Thyroid gland (tissue), 4 donors: ENCODE data around the gene CFAP161. TPM values are rescaled to one million over a fixed set of nuclear protein-coding genes. Genes with fewer than 3 reads are reported as not detected.

ENCODE experiments used
- DNase-seq, 2 donors: peaks; one replicate each; pipeline ENCODE4 v3.0.0-alpha.2; 2019
- H3K27ac ChIP-seq, 3 donors: fragments of 200-600 bp; sonication (generic); 1 replicate in 2 of 3; 2 replicates in 1 of 3; pipeline ENCODE4 v1.5.1; 2016 to 2019; ENCODE audit warnings: mild to moderate bottlenecking in 1 of 3, moderate library complexity in 1 of 3
- H3K27me3 ChIP-seq: fragments of 200-600 bp; sonication (generic); one replicate; pipeline ENCODE4 v1.5.1; 2019
- H3K36me3 ChIP-seq, 2 donors: fragments of 200-600 bp; sonication (generic); one replicate each; pipeline ENCODE4 v1.5.1; 2016 to 2019
- H3K4me1 ChIP-seq, 2 donors: fragments of 200-600 bp; sonication (generic); one replicate each; pipeline ENCODE4 v1.5.1; 2017 to 2019
- H3K4me3 ChIP-seq, 3 donors: fragments of 200-600 bp; sonication (generic); replicated peaks in 1 of 3; 1 replicate in 2 of 3; 2 replicates in 1 of 3; pipeline ENCODE4 v1.5.1; 2016; ENCODE audit warnings: mild to moderate bottlenecking in 1 of 3
- H3K9me3 ChIP-seq: fragments of 200-600 bp; sonication (generic); one replicate; pipeline ENCODE4 v1.5.1; 2017
- CTCF ChIP-seq, 6 experiments: fragments of 200-600 bp in 3 of 6; fragments of 450-650 bp in 3 of 6; sonication (generic) in 3 of 6; IDR thresholded peaks; one replicate each; pipeline ENCODE4 v1.5.1; 2016 to 2019; ENCODE audit warnings: antibody characterized with exemption in 6 of 6, mild to moderate bottlenecking in 2 of 6, inconsistent platforms in 1 of 6, moderate library complexity in 1 of 6
- POLR2A ChIP-seq, 2 donors: fragments of 450-650 bp; IDR thresholded peaks; one replicate each; pipeline ENCODE4 v1.6.1; 2017; ENCODE audit warnings: antibody characterized with exemption in 2 of 2, mild to moderate bottlenecking in 2 of 2, moderate library complexity in 1 of 2
- WGBS, 2 donors: methylation state at CpG; one replicate each; pipeline ENCODE4 v1.1.5; 2017; 5-methylcytosine and 5-hydroxymethylcytosine counted together
- intact Hi-C: fragments of 100-400 bp; cut with DNase I; formaldehyde crosslinking; loops from one replicate; pipeline ENCODE4 v1.15.1; 2023
- total RNA-seq, 4 donors: library from RNA; depleted of rRNA; stranded (reverse); fragments of >200 nt; gene quantifications; one replicate each; pipeline ENCODE4 v1.2.3, GENCODE V29; 2016

CFAP161 gene
- total RNA-seq, 4 donors from 2014 or later = 0.56 to 0.81 (median 0.78) TPM; not detected in 1

- Histone ChIP-seq H3K9me3 (no peaks in the 10 kb centered on the region), H3K4me3 (no peak overlapping the region), H3K4me1 (peaks cover 0 to 6% of the 10 kb centered on the region in 2 donors), H3K27me3 (no peaks in the 10 kb centered on the region), H3K27ac (no peak overlapping the region), H3K36me3 (no peaks in the 10 kb centered on the region)
- no peak for DNase-seq
- TF ChIP-seq CTCF (IDR thresholded peaks at IDR 0.05) = no peak
- TF ChIP-seq POLR2A (IDR thresholded peaks at IDR 0.05) = no peak
- intact Hi-C loops = no loop called here
- 94 to 98% methylated on average over 1 of the region's 1 CpG for WGBS, 2 donors
Observed at GRCh38 chr15:81175496-81175895, 41.4 kb downstream of the CFAP161 start.

GRCh38 chr15:81176291-81176893, 42.3 kb downstream of the CFAP161 start:
- intact Hi-C loops = no loop called here
- WGBS, 2 donors = 53 to 73% methylated on average over 6 to 16 of the region's 16 CpGs
- no peaks in the 10 kb centered on the region for H3K36me3 ChIP-seq
- TF ChIP-seq CTCF (IDR thresholded peaks at IDR 0.05) (no peak), POLR2A (IDR thresholded peaks at IDR 0.05) (no peak)
- H3K4me1 ChIP-seq = peaks cover 0 to 6% of the 10 kb centered on the region in 2 donors
- DNase-seq = peak in 1 of 2 donors; percentile 10
- H3K4me3 ChIP-seq = no peak overlapping the region
- H3K9me3 ChIP-seq = no peaks in the 10 kb centered on the region
- H3K27me3 ChIP-seq = no peaks in the 10 kb centered on the region
- H3K27ac ChIP-seq = no peak overlapping the region

- no peaks in the 10 kb centered on the region for H3K9me3 ChIP-seq
- no peak overlapping the region for H3K4me3 ChIP-seq
- no peaks in the 10 kb centered on the region for H3K36me3 ChIP-seq
- H3K4me1 ChIP-seq = peaks cover 0 to 21% of the 10 kb centered on the region in 2 donors
- 87% methylated on average over 2 of the region's 2 CpGs for WGBS, 2 donors
- H3K27ac ChIP-seq = no peak overlapping the region
- H3K27me3 ChIP-seq = no peaks in the 10 kb centered on the region
- no peak for DNase-seq
- TF ChIP-seq POLR2A (IDR thresholded peaks at IDR 0.05) (no peak), CTCF (IDR thresholded peaks at IDR 0.05) (no peak)
- intact Hi-C loops = no loop called here
Observed at GRCh38 chr15:81178365-81178764, 44.3 kb downstream of the CFAP161 start.

- Histone ChIP-seq H3K27me3 (no peaks in the 10 kb centered on the region), H3K4me1 (peaks cover 0 to 24% of the 10 kb centered on the region in 2 donors), H3K9me3 (no peaks in the 10 kb centered on the region), H3K4me3 (no peak overlapping the region), H3K27ac (peak overlapping the region in 1 of 3 donors; percentile 21), H3K36me3 (no peaks in the 10 kb centered on the region)
- DNase-seq = no peak
- no peak for TF ChIP-seq CTCF (IDR thresholded peaks at IDR 0.05)
- TF ChIP-seq POLR2A (IDR thresholded peaks at IDR 0.05) = no peak
- WGBS, 2 donors = 79 to 97% methylated on average over 3 of the region's 3 CpGs
- intact Hi-C loops = no loop called here
Observed at GRCh38 chr15:81181220-81181619, 47.1 kb downstream of the CFAP161 start.

- Histone ChIP-seq H3K9me3 (no peaks in the 10 kb centered on the region), H3K4me3 (no peak overlapping the region), H3K27me3 (no peaks in the 10 kb centered on the region), H3K36me3 (no peaks in the 10 kb centered on the region), H3K4me1 (peaks cover 0 to 18% of the 10 kb centered on the region in 2 donors), H3K27ac (peak overlapping the region in 2 of 3 donors; percentile 21 to 46)
- WGBS, 2 donors = 36 to 40% methylated on average over 13 of the region's 13 CpGs
- no peak for TF ChIP-seq POLR2A (IDR thresholded peaks at IDR 0.05)
- no peak for TF ChIP-seq CTCF (IDR thresholded peaks at IDR 0.05)
- intact Hi-C loops = no loop called here
- DNase-seq = no peak
Observed at GRCh38 chr15:81182031-81182755, 48.1 kb downstream of the CFAP161 start.
